Upper lobe of right lung (tissue), 1 donor: ENCODE measurements around the gene CTAGE8. TPM values are rescaled to one million over a fixed set of nuclear protein-coding genes. Genes with fewer than 3 reads are reported as not detected.
"Not testable (repeated sequence)": the region's sequence is repeated elsewhere in the genome, so short reads cannot be mapped to it uniquely, and the experiment has no call there.

Source experiments
- ATAC-seq: fragments of 200-7000 bp; cut with Tn5 transposase; one replicate; pipeline ENCODE4 v1.9.1; 2020; ENCODE audit warnings: mild to moderate bottlenecking, moderate library complexity
- DNase-seq: peaks from one replicate; pipeline ENCODE4 v3.0.0-alpha.2; 2020
- H3K27ac ChIP-seq: fragments of 200-600 bp; one replicate; pipeline ENCODE4 v1.8.0; 2022
- H3K27me3 ChIP-seq: fragments of 200-600 bp; one replicate; pipeline ENCODE4 v1.8.0; 2022; ENCODE audit warnings: mild to moderate bottlenecking
- H3K36me3 ChIP-seq: fragments of 200-600 bp; one replicate; pipeline ENCODE4 v1.8.0; 2022
- H3K4me1 ChIP-seq: fragments of 200-600 bp; one replicate; pipeline ENCODE4 v1.8.0; 2022
- H3K4me3 ChIP-seq: fragments of 200-600 bp; one replicate; pipeline ENCODE4 v1.8.0; 2022; ENCODE audit warnings: mild to moderate bottlenecking
- H3K9me3 ChIP-seq: fragments of 200-600 bp; one replicate; pipeline ENCODE4 v1.8.0; 2022
- CTCF ChIP-seq: fragments of 200-600 bp; IDR thresholded peaks from one replicate; pipeline ENCODE4 v1.8.0; 2022; ENCODE audit warnings: antibody characterized with exemption
- intact Hi-C: fragments of 100-400 bp; cut with DNase I; formaldehyde crosslinking; loops from one replicate; pipeline ENCODE4 v1.11.0; 2022
- total RNA-seq: library from RNA; stranded (reverse); fragmentation: NEBNext Ultra II Directional; extraction: Animal tissue kit (Norgen Biotek cat#: 25700); gene quantifications from one replicate; pipeline ENCODE4 v1.2.1, GENCODE V29; 2021
- donor health status: DM: no; HTN: yes; CAD: no; lungs with severe emphysema.

Gene CTAGE8
- total RNA-seq, 1 donor from 2014 or later = 4.9 TPM

- intact Hi-C loops, H3K4me1 ChIP-seq, H3K4me3 ChIP-seq, H3K36me3 ChIP-seq, H3K27ac ChIP-seq, DNase-seq, H3K27me3 ChIP-seq, H3K9me3 ChIP-seq: not testable (repeated sequence)
- ATAC-seq = peak; percentile 9
Measured at GRCh38 chr7:144283716-144284115, 14.6 kb upstream of the CTAGE8 start.

- DNase-seq, H3K4me1 ChIP-seq, H3K4me3 ChIP-seq, H3K27ac ChIP-seq, intact Hi-C loops, H3K36me3 ChIP-seq, ATAC-seq, H3K27me3 ChIP-seq, H3K9me3 ChIP-seq: not testable (repeated sequence)
Measured at GRCh38 chr7:144282490-144282889, 13.4 kb upstream of the CTAGE8 start.

GRCh38 chr7:144281981-144282380 is 12.9 kb upstream of the CTAGE8 start:
- H3K4me3 ChIP-seq, H3K27ac ChIP-seq, H3K27me3 ChIP-seq, H3K4me1 ChIP-seq, ATAC-seq, H3K9me3 ChIP-seq, intact Hi-C loops, DNase-seq, H3K36me3 ChIP-seq: not testable (repeated sequence)

GRCh38 chr7:144280010-144280409 is 10.9 kb upstream of the CTAGE8 start:
- H3K9me3 ChIP-seq, H3K4me3 ChIP-seq, H3K27ac ChIP-seq, H3K27me3 ChIP-seq, H3K4me1 ChIP-seq, H3K36me3 ChIP-seq, intact Hi-C loops, DNase-seq: not testable (repeated sequence)
- ATAC-seq = peak; percentile 68

GRCh38 chr7:144275281-144275680 is 6.2 kb upstream of the CTAGE8 start:
- ATAC-seq, DNase-seq, H3K4me1 ChIP-seq, H3K9me3 ChIP-seq, H3K4me3 ChIP-seq, H3K36me3 ChIP-seq, H3K27ac ChIP-seq, intact Hi-C loops, H3K27me3 ChIP-seq: not testable (repeated sequence)

- DNase-seq, H3K9me3 ChIP-seq, H3K4me1 ChIP-seq, intact Hi-C loops, H3K36me3 ChIP-seq, H3K4me3 ChIP-seq, H3K27me3 ChIP-seq, H3K27ac ChIP-seq, ATAC-seq: not testable (repeated sequence)
Measured at GRCh38 chr7:144264692-144265091, 4.4 kb downstream of the CTAGE8 start, which contains the start of gene OR2A7. Gene OR2A7, minus strand, starts transcription at chr7:144264792. Its CDS starts 5,164 bp downstream, at chr7:144259628.

- H3K27me3 ChIP-seq, ATAC-seq, H3K4me3 ChIP-seq, H3K9me3 ChIP-seq, H3K36me3 ChIP-seq, H3K4me1 ChIP-seq, DNase-seq, intact Hi-C loops, H3K27ac ChIP-seq: not testable (repeated sequence)
Measured at GRCh38 chr7:144262128-144262527, 7.0 kb downstream of the CTAGE8 start.

GRCh38 chr7:144259067-144259466 is 10.0 kb downstream of the CTAGE8 start:
- H3K36me3 ChIP-seq, H3K9me3 ChIP-seq, DNase-seq, H3K4me1 ChIP-seq, H3K4me3 ChIP-seq, H3K27me3 ChIP-seq, H3K27ac ChIP-seq, intact Hi-C loops: not testable (repeated sequence)
- peak; percentile 14 for ATAC-seq

- no peak for TF ChIP-seq CTCF
- Histone ChIP-seq H3K27ac (no peak overlapping the region), H3K27me3 (no peaks in the 10 kb centered on the region), H3K36me3 (no peaks in the 10 kb centered on the region), H3K4me3 (no peak overlapping the region), H3K9me3 (no peaks in the 10 kb centered on the region), H3K4me1 (no peaks in the 10 kb centered on the region)
- no peak for DNase-seq
- intact Hi-C loops = no loop called here
- ATAC-seq = peak; percentile 58
Measured at GRCh38 chr7:144256112-144256511, 13.0 kb downstream of the CTAGE8 start.

GRCh38 chr7:144255471-144255897 is 13.6 kb downstream of the CTAGE8 start:
- ATAC-seq (no peak), DNase-seq (no peak)
- H3K4me1 ChIP-seq = no peaks in the 10 kb centered on the region

GRCh38 chr7:144252307-144252706 is 16.8 kb downstream of the CTAGE8 start:
- H3K4me1 ChIP-seq, H3K36me3 ChIP-seq, H3K9me3 ChIP-seq, intact Hi-C loops, H3K27ac ChIP-seq, H3K4me3 ChIP-seq, DNase-seq, H3K27me3 ChIP-seq: not testable (repeated sequence)
- ATAC-seq = peak; percentile 68

More at GRCh38 chr7:144255471-144255897, 13.6 kb downstream of the CTAGE8 start:
- H3K36me3 ChIP-seq = no peaks in the 10 kb centered on the region
- H3K27ac ChIP-seq = no peak overlapping the region
- intact Hi-C loops = no loop called here
- no peak for TF ChIP-seq CTCF
- H3K4me3 ChIP-seq = no peak overlapping the region
- H3K27me3 ChIP-seq = no peaks in the 10 kb centered on the region
- H3K9me3 ChIP-seq = no peaks in the 10 kb centered on the region

- H3K36me3 ChIP-seq, intact Hi-C loops, H3K27ac ChIP-seq, H3K4me3 ChIP-seq, ATAC-seq, H3K4me1 ChIP-seq, H3K9me3 ChIP-seq, H3K27me3 ChIP-seq, DNase-seq: not testable (repeated sequence)
Measured at GRCh38 chr7:144247674-144248330, 21.3 kb downstream of the CTAGE8 start.

GRCh38 chr7:144246967-144247366 is 22.1 kb downstream of the CTAGE8 start:
- H3K36me3 ChIP-seq, H3K9me3 ChIP-seq, H3K27ac ChIP-seq, DNase-seq, ATAC-seq, intact Hi-C loops, H3K27me3 ChIP-seq, H3K4me1 ChIP-seq, H3K4me3 ChIP-seq: not testable (repeated sequence)
